Tibial nerve (tissue), 3 donors: ENCODE results near the gene KDM8.

ENCODE experiments used
- POLR2A ChIP-seq, 2 donors: fragments of 450-650 bp; IDR thresholded peaks; one replicate each; pipeline ENCODE4 v1.6.1; 2017; ENCODE audit warnings: antibody characterized with exemption in 2 of 2, mild to moderate bottlenecking in 2 of 2, moderate library complexity in 2 of 2
- TF ChIP-seq, protein P1 (sequence below), 5 experiments: fragments of 200-600 bp in 3 of 5; fragments of 450-650 bp in 2 of 5; sonication (generic) in 3 of 5; IDR thresholded peaks; one replicate each; pipeline ENCODE4 v1.5.1; 2016 to 2019; ENCODE audit warnings: antibody characterized with exemption in 5 of 5, mild to moderate bottlenecking in 3 of 5, moderate library complexity in 2 of 5

DNA sequence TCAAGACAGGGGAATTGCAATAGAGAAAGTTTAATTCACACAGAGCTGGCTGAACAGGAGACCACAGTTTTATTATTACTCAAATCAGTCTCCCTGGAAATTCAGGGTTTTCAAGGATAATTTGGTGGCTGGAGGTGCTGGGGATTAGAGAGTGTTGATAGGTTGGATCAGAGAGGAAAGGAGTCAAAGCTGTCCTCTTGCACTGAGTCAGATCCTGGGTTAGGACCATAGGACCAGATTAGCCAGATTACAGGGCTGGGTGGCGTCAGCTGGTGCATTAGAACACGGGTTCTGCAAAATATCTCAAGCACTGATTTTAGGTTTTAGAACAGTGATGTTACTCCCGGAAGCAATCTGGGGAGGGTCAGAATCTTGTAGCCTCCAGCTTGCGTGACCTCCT lies 67.0 kb downstream of the KDM8 start:
- TF ChIP-seq, protein P1, sequence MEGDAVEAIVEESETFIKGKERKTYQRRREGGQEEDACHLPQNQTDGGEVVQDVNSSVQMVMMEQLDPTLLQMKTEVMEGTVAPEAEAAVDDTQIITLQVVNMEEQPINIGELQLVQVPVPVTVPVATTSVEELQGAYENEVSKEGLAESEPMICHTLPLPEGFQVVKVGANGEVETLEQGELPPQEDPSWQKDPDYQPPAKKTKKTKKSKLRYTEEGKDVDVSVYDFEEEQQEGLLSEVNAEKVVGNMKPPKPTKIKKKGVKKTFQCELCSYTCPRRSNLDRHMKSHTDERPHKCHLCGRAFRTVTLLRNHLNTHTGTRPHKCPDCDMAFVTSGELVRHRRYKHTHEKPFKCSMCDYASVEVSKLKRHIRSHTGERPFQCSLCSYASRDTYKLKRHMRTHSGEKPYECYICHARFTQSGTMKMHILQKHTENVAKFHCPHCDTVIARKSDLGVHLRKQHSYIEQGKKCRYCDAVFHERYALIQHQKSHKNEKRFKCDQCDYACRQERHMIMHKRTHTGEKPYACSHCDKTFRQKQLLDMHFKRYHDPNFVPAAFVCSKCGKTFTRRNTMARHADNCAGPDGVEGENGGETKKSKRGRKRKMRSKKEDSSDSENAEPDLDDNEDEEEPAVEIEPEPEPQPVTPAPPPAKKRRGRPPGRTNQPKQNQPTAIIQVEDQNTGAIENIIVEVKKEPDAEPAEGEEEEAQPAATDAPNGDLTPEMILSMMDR (IDR thresholded peaks at IDR 0.05): no peak
- no peak for TF ChIP-seq POLR2A (IDR thresholded peaks at IDR 0.05)
